OCI-LY1 (cell line): ENCODE measurements around the gene ATR.

Source experiments
- H2AFZ ChIP-seq: fragments of 200-600 bp; sonication (generic), shearing (Covaris generic); 2 replicates; pipeline ENCODE4 v1.6.0; 2014; ENCODE audit warnings: antibody characterized with exemption, mild to moderate bottlenecking, low read length
- H3F3A ChIP-seq: fragments of 200-600 bp; sonication (generic), shearing (Covaris generic); 2 replicates; pipeline ENCODE4 v1.6.0; 2014; ENCODE audit warnings: mild to moderate bottlenecking, antibody characterized with exemption, low read length, moderate library complexity; ENCODE audit not compliant: insufficient read depth
- H3K27ac ChIP-seq: fragments of 200-600 bp; sonication (generic); 2 replicates; pipeline ENCODE4 v1.5.1; 2014; ENCODE audit warnings: low read length, mixed run types, mild to moderate bottlenecking, low read depth; ENCODE audit not compliant: poor library complexity, severe bottlenecking
- H3K27me3 ChIP-seq: fragments of 200-600 bp; sonication (generic); 2 replicates; pipeline ENCODE4 v1.6.0; 2014; ENCODE audit warnings: antibody characterized with exemption, mild to moderate bottlenecking, low read length, moderate library complexity; ENCODE audit not compliant: insufficient read depth
- H3K36me3 ChIP-seq: fragments of 200-600 bp; sonication (generic); 2 replicates; pipeline ENCODE4 v1.6.1; 2014; ENCODE audit warnings: mild to moderate bottlenecking, antibody characterized with exemption, low read length, moderate library complexity, mixed read lengths; ENCODE audit not compliant: insufficient read depth
- H3K4me1 ChIP-seq: fragments of 200-600 bp; sonication (generic); 2 replicates; pipeline ENCODE4 v1.5.1; 2014; ENCODE audit warnings: mild to moderate bottlenecking, low read length, moderate library complexity; ENCODE audit not compliant: insufficient read depth, severe bottlenecking
- H3K4me2 ChIP-seq: fragments of 200-600 bp; sonication (generic), shearing (Covaris generic); 2 replicates; pipeline ENCODE4 v1.6.1; 2014; ENCODE audit warnings: low read length
- H3K4me3 ChIP-seq: fragments of 200-600 bp; sonication (generic); 2 replicates; pipeline ENCODE4 v1.5.1; 2014; ENCODE audit warnings: low read length, low read depth, mild to moderate bottlenecking, mixed read lengths; ENCODE audit not compliant: poor library complexity, severe bottlenecking
- H3K79me2 ChIP-seq: fragments of 200-600 bp; shearing (Covaris generic); 2 replicates; pipeline ENCODE4 v1.6.1; 2016; ENCODE audit warnings: mixed run types, low read length, mixed read lengths; ENCODE audit not compliant: insufficient read depth
- H3K9ac ChIP-seq: fragments of 200-600 bp; sonication (generic), shearing (Covaris generic); 2 replicates; pipeline ENCODE4 v1.6.1; 2014; ENCODE audit warnings: mild to moderate bottlenecking, low read length, mixed read lengths
- H3K9me2 ChIP-seq: fragments of 200-600 bp; sonication (generic), shearing (Covaris generic); 2 replicates; pipeline ENCODE4 v1.6.1; 2014; ENCODE audit warnings: low read depth, mild to moderate bottlenecking, low read length, mixed read lengths
- H3K9me3 ChIP-seq: fragments of 200-600 bp; shearing (Covaris generic); 2 replicates; pipeline ENCODE4 v1.6.1; 2014; ENCODE audit warnings: low read length, mixed read lengths
- H4K20me1 ChIP-seq: fragments of 200-600 bp; sonication (generic), shearing (Covaris generic); 2 replicates; pipeline ENCODE4 v1.6.0; 2016; ENCODE audit warnings: mild to moderate bottlenecking, low read length; ENCODE audit not compliant: insufficient read depth
- CTCF ChIP-seq: fragments of 200-600 bp; sonication (generic), shearing (Covaris generic); IDR thresholded peaks from 2 replicates; pipeline ENCODE4 v1.5.1; 2017; ENCODE audit warnings: mild to moderate bottlenecking, antibody characterized with exemption, low read length, moderate library complexity, mixed read lengths
- EZH2 ChIP-seq: fragments of 200-600 bp; sonication (generic), shearing (Covaris generic); IDR thresholded peaks from 2 replicates; pipeline ENCODE4 v1.8.0; 2017; ENCODE audit warnings: borderline replicate concordance, mixed run types, mild to moderate bottlenecking, antibody characterized with exemption, low read length, moderate library complexity, mixed read lengths

The ATR gene

GRCh38 chr3:142489572-142490323 lies 88.8 kb downstream of the ATR start:
- H3K9me2 ChIP-seq: no peaks in the 10 kb centered on the region
- H2AFZ ChIP-seq: no peak overlapping the region
- no peak overlapping the region for H3K27ac ChIP-seq
- TF ChIP-seq CTCF (no peak), EZH2 (no peak)
- H3K4me3 ChIP-seq: no peak overlapping the region
- peaks cover 84% of the 10 kb centered on the region for H3K36me3 ChIP-seq
- H4K20me1 ChIP-seq: no peaks in the 10 kb centered on the region
- H3K27me3 ChIP-seq: no peaks in the 10 kb centered on the region
- H3K4me1 ChIP-seq: no peaks in the 10 kb centered on the region
- no peak overlapping the region for H3K4me2 ChIP-seq
- H3K79me2 ChIP-seq: no peaks in the 10 kb centered on the region
- H3K9ac ChIP-seq: no peak overlapping the region
- no peaks in the 10 kb centered on the region for H3F3A ChIP-seq
- no peaks in the 10 kb centered on the region for H3K9me3 ChIP-seq

GRCh38 chr3:142484912-142485435 lies 93.6 kb downstream of the ATR start:
- Histone ChIP-seq H4K20me1 (no peaks in the 10 kb centered on the region), H3K27ac (no peak overlapping the region), H3K9me3 (peaks cover 5% of the 10 kb centered on the region; the same call in 1 of the 2 replicates), H3K4me2 (no peak overlapping the region), H3K36me3 (peaks cover 81% of the 10 kb centered on the region), H3K79me2 (no peaks in the 10 kb centered on the region), H3K4me1 (no peaks in the 10 kb centered on the region), H3K9ac (no peak overlapping the region), H3K9me2 (no peaks in the 10 kb centered on the region), H3K27me3 (no peaks in the 10 kb centered on the region), H3K4me3 (no peak overlapping the region), H3F3A (no peaks in the 10 kb centered on the region), H2AFZ (no peak overlapping the region)
- TF ChIP-seq CTCF (no peak), EZH2 (no peak)

GRCh38 chr3:142481196-142481595 lies 97.3 kb downstream of the ATR start:
- H3K9me3 ChIP-seq: peaks cover 5% of the 10 kb centered on the region; the same call in 1 of the 2 replicates
- H2AFZ ChIP-seq: no peak overlapping the region
- H3K27me3 ChIP-seq: no peaks in the 10 kb centered on the region
- H3K4me2 ChIP-seq: no peak overlapping the region
- no peak overlapping the region for H3K27ac ChIP-seq
- peaks cover 57% of the 10 kb centered on the region for H3K36me3 ChIP-seq
- no peaks in the 10 kb centered on the region for H3K4me1 ChIP-seq
- H3K9me2 ChIP-seq: no peaks in the 10 kb centered on the region
- no peak for TF ChIP-seq CTCF
- no peak for TF ChIP-seq EZH2
- no peaks in the 10 kb centered on the region for H3K79me2 ChIP-seq
- H3K4me3 ChIP-seq: no peak overlapping the region
- no peaks in the 10 kb centered on the region for H3F3A ChIP-seq
- H3K9ac ChIP-seq: no peak overlapping the region
- H4K20me1 ChIP-seq: no peaks in the 10 kb centered on the region
